ENCODE measurements around the gene ZFAND3. TPM values are rescaled to one million over a fixed set of nuclear protein-coding genes. Genes with fewer than 3 reads are reported as not detected.
"Not testable (repeated sequence)": the region's sequence is repeated elsewhere in the genome, so short reads cannot be mapped to it uniquely, and the experiment has no call there.

Gene ZFAND3
- polyA plus RNA-seq, 12 donors: 58.3 to 119 (median 95.8) TPM; not detected in 1

DNA sequence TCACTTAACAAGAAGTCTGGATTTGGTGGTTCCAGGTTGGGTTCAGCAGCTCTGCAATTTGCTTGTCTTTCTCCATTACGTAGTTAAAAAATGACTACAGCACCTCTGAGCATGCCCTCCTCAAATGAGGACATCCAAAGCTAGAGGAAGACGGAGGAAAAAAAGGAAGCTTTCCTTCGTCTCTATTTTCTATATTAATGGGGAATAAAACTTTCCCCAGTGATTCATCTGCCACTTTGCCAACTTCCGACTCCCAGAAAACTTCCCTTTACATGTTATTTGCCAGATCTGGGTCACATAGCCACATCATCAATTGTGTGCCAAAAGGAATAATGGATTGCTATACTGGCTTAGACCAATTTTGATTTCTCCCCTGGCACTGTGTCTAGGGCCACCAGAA is 69.5 kb downstream of the ZFAND3 start:
- DNase-seq: no peak

DNA sequence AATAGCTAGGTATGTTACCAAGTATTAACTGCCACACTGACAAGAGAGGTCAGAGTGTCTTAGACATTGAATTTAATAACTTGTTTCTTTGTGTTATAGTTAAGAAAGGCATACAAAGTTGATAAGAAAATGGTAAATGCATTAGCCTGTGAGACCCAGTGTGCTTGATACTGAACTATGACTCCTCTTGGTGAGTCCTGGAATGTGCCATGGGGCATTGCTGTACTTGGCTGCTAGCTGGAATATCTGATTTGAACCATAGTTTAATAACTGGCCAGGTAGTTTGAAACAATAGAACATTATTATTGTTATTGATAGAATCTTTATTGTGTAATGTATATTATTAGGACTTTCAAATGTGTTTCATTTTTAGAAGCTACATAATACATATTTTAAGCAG is 70.0 kb downstream of the ZFAND3 start:
- no peak for DNase-seq

DNA sequence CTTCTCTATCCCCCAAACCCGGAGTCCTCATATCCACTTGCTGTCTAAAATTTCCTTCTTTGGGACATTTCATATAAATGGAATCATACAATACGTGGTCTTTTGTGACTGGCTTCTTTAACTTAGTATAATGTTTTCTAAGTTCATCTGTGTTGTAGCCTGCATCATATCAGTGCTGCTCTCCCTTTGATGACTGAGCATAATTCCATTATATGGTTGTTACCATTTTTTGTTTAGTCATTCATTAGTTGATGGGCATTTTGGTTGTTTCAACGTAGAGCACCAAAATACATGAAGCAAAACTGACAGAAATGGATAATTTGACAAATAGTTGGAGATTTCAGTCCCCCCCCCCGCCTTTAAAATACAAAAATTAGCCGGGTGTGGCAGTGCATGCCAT is 71.5 kb downstream of the ZFAND3 start:
- DNase-seq: no peak

DNA sequence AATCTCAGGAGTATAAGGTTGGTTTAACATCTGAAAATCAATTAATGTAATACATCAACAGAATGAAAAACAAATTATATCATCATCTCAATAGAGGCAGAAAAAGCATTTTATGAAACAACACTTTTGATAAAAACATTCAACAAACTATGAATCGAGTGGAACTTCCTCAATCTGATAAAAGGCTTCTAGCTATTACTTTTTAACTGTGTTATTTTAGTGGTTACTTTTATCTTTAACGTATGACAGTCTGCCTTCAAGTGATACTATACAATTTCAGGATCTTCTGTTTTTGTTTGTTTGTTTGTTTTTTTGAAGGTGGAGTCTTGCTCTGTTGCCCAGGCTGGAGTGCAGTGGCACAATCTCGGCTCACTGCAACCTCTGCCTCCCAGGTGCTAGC is 73.7 kb downstream of the ZFAND3 start:
- no peak for DNase-seq

DNA sequence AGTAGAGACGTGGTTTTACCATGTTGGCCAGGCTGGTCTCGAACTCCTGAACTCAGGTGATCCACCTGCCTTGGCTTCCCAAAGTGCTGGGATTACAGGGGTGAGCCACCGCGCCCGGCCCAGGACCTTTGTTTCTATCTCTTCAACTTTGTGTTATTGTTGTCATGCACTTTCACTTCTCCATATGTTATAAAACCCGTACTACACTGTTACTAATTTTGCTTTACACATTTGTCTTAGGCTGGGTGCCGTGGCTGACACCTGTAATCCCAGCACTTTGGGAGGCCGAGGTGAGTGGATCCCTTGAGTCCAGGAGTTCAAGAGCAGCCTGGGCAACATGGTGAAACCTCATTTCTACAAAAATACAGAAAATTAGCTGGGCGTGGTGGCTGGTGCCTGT is 74.2 kb downstream of the ZFAND3 start:
- not testable (repeated sequence) for DNase-seq

DNA sequence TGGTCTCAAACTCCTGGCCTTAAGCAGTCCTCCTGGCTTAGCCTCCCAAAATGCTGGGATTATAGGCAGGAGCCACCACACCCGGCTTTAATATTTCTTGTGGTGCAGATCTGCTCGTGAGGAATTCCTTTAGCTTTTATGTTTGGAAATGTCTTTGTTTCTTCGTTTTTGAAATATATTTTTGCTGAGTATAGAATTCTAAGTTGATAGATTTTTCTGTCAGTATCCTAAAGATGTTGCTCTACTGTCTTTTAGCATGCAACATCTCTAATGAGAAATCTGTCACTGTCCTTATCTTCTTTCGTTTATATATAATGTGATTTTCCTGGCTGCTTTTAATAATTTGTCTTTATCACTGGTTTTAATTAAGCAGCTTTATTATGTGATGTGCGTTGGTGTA is 75.1 kb downstream of the ZFAND3 start:
- no peak for DNase-seq

DNA sequence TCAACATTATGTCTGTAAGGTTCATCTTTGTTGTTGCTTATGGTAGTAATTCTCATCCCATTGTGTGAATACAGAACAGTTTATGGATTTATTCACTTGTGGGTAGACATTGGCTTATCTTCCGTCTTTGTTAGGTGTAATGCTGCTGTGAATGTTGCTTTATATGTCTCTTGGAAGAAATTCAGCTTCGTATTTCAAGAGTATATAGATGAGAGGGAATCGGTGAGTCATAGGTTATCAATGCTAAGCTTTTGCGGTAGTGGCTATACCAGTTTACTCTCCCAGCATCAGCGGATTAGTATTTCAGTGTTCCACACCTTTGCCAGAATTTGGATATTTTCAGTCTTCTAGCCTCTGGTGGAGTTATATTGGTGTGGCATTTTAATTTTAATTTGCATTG is 77.8 kb downstream of the ZFAND3 start:
- DNase-seq: no peak

DNA sequence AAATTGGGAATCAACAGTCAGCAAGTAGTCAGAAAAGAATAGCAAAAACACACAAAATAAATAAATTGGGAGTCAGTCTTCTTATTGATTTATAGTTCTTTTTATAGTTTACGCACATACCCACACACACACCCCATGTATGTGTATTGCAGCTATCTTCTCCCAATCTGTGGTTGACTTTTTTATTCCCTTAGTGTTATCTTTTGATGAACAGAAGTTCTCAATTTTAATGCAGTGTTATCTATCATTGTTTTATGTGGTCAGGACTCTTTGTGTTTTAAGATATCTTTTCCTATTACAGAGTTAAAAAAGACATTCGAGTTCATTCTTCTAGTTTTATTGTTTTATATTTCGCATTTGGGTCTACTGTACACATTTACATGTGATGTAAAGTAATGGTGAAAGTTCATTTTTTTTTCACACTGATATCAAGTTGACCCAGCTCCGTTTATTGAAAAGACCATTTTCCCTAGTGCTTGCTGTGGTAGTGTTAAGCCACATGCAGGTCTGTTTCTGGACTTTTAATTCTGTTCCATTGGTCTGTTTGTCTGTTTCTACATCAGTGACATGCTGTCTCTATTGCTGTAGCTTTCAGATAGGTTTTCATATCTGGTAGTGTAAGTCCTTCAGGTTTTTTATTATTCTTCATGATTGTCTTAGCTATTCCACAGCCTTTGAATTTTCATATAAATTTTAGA is 78.4 kb downstream of the ZFAND3 start:
- DNase-seq: no peak

DNA sequence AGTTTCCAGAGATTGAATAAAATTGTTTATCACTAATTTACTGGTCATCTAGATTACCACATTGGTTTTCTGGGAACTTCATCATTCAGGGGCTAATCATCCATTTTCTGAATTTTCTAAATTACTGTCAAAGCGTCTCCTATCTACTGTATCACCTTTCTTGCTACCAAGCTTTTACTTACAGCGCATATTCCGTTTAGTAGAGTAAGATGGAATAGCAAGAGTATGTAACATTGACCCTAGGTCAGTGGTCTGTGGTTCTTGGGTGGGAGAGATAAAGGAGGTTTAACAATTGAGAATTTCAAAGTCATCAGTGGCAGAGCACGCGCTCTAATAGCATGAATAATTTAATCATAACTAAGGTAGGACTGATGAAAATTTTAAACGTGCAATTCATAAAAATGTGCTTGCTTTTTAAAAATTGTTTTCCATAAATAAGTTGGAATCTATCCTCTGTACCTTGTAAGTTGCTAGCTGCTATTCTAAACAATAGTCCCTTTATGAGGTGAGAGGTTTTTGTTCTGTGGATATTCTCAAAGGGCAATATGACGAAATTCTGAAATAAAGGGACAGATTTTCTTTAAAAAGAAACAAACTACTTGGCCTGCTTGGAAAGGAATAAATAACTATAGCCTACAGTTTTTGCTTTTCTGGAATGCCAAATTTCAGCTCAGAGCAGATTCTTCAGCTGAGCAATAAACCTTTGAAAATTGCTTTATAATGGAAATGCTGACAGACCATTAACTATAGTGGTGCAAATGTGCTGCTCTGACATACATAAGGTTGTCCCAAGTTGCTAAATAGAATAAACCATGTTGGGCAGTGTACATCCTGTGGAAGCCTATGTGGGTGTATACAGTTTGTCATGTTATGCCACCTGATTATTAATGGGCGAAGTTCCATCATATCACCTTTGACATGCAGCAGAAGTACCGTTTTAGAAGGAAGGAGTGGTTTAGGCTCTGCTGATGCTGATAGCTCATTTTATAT is 84.1 kb downstream of the ZFAND3 start:
- no peak for DNase-seq

DNA sequence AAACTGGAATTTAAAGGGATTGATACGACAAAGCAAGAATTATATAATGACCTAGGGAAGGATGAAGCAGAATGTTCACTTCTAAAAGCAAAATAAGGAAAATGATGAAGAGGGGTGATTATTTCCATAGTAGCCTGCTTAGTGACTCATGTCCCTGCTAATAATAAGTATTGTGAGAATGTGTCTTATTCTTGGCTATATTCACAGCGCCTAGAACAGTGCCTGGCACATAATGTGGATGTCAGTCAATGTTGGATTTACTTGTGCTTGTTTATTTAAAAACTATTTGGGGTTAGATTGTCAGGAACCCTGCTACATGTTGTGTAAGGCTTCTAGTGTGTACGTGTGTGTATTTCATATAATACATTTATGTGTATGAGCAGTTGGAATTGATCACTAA is 85.1 kb downstream of the ZFAND3 start:
- DNase-seq: no peak

DNA sequence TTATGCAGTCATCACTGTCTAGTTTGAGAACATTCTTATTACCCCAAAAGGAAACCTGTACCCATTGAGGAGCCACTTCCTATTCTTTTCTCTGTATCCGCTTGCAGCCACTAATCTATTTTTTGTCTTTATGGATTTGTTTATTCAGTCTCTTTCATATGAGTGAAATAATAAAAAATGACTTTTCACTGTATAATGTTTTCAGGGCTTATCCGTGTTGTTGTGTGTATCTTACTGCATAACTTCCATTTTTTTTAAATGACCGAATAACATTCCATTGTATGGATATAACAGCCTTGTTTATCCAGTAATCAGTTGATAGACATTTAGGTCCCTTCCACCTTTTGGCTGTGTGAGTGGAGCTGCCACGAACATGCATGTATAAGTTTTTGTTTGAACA is 86.6 kb downstream of the ZFAND3 start:
- no peak for DNase-seq

DNA sequence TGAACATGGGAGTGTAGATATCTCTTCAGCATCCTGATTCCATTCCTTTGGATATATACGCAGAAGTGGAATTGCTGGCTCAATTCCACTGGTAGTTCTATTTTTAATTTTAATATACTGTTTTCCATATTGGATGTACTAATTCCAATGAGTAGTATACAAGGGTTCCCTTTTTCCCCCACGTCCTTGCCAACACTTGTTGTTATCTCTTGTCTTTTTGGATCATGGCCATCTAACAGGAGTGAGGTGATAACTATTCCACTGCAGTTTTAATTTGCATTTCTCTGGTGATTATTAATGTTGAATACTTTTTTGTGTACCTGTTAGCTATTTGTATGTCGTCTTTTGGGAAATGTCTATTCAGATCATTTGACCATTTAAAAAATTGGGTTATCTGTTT is 91.5 kb downstream of the ZFAND3 start:
- DNase-seq: no peak

DNA sequence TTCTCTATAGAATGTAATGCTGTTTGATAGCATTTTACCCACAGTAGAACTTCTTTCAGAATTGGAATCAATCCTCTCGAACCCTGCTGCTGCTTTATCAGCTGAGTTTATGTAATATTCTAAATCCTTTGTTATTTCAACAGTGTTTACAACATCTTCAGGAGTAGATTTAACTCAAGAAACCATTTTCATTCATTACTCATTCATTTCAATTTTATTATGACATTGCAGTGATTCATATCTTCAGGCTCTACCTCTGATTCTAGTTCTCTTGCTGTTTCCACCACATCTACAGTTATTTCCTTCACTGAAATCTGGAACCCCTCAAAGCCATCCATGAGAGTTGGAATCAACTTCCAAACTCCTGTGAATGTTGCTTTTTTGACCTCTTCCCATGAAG is 93.7 kb downstream of the ZFAND3 start:
- DNase-seq: no peak

DNA sequence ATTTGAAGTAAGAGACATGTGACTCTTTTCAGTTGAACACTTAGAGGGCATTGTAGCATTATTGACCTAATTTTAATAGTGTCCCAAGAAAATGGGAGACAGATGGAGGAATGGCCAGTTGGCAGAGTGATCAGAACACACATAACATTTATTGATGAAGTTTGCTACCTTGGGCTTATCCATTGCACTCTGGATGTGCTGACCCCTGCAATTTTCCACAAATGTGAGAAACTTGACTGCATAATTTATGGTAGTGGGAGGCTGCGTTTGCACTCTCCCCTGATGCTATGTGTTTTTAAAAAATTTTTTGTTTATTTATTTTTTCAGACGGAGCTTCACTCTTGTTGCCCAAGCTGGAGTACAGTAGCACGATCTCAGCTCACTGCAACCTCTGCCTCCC is 95.9 kb downstream of the ZFAND3 start:
- no peak for DNase-seq

DNA sequence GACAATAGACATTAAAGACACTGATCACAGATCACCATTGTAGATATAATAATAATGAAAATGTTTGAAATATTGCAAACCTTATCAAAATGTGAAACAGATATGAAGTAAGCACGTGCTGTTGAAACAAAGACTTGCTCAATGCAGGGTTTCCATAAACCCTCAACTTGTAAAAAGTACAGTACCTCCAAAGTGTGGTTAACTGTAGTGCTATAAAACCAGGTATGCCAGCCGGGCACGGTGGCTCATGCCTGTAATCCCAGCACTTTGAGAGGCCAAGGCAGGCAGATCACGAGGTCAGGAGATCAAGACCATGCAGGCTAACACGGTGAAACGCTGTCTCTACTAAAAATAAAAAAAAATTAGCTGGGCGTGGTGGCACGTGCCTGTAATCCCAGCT is 96.6 kb downstream of the ZFAND3 start:
- no peak for DNase-seq

DNA sequence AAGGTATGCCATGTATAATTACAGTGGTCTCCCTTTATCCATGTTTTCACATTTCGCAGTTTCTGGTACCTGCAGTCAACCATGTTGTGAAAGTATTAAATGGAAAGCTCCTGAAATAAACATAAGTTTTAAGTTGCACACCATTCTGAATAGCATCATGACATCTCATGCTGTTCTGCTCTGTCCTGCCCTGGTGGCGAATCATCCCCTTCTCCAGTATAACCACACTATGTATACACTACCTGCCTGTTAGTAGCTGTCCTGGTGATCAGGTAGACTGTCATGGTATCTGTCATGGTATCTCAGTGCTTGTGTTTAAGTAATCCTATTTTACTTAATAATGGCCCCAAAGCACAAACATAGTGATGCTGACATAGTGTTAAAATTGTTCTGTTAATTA is 97.1 kb downstream of the ZFAND3 start:
- no peak for DNase-seq

DNA sequence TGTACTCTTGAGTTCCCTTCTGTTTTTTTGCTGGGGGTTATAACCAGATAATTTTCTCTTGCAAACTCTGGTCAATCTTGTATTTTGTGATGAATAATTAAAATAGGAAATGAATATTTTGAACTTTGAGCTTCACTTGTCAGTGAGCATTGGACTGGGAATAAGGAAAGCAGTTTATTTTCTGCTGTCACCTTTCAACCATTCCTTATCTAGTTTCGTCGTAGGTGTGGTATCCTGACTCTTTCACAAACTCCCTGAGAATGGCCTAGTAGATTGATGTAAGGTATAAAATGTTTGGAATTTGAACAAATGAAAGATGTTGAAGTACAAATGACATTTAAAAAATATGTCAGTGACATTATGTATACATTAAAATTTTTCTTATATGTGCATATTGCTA is 98.0 kb downstream of the ZFAND3 start:
- no peak for DNase-seq

DNA sequence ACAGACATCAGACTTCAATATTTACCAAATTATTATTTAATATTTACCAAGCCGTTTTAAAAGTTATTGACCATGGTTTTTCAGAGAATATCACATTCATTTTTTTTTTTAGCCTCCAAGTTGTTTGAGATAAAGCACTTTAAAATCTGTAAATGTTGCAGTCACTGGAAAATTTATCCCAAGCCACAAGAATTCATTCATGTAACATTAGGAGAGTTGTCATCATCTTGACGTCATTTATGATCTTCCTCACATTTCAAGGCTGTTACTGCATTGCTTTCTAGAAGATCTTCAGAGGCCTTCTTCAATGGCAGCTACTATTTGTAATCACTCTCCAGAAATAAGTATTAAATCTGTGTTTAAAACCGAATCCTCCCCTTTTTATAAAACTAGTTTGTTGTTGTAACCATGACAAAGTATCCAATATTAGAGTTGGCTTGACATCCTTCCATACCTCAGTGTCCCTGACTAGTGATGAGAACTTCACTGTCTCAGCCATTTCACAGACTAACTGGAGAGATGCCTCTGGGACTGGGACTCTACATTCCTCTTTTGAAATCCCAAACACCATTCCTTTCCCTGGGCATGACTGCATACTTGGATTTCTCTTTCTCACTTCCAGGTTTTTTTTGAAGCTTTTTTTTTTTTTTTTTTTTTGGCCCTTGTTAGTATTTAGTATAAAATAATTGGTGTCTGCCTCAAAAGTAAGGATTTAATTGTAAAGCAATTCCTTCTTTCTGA is 100.1 kb downstream of the ZFAND3 start:
- DNase-seq: no peak

DNA sequence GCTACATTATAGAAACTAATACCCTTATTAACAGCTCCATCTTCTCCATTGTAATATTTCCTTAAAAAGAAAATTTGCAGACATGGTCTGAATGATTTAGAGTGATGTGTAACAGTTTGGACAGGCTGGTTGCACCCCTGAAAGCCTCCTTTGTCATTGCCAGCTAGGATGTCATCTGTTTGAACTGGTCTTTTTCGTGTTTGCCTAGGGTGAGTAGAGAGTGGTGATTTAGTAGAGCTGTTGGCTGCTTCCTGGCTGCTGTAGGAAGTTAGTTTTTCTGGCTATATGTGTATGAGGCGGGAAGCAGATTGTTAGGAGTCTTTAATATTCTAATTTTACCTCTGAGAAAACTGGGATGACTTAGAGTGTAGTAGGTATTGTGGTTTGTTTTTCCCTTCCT is 101.1 kb downstream of the ZFAND3 start:
- DNase-seq: no peak

DNA sequence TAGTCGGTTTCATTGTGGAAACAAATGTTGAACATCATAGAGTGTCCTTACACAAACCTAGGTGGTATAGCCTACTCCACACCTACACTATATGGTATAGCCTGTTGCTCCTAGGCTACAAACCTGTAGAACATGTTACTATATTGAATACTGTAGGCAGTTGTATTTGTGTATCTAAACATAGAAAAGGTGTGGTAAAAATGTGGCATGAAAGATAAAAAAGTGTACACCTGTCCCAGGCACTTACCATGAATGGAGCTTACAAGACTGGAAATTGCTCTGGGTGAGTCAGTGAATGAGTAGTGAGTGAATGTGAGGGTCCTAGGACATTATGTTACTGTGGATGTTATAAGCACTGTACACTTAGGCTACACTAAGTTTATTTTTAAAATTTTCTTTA is 103.0 kb downstream of the ZFAND3 start:
- DNase-seq: no peak

DNA sequence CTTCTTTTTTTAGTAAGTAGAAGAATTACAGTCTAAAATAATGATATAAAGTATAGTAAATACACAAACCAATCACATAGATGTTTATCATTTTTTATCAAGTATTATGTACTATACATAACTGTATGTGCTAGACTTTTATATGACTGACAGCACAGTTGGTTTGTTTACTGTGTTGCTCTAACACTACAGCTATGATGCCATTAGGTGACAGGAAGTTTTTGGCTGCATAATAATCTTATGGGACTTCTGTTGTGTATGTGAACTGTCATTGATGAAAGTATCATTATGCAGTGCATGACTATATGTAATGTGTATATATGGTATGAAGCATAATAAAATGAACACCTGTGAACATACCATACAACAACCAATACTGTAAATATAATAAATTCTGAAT is 104.0 kb downstream of the ZFAND3 start:
- DNase-seq: no peak

DNA sequence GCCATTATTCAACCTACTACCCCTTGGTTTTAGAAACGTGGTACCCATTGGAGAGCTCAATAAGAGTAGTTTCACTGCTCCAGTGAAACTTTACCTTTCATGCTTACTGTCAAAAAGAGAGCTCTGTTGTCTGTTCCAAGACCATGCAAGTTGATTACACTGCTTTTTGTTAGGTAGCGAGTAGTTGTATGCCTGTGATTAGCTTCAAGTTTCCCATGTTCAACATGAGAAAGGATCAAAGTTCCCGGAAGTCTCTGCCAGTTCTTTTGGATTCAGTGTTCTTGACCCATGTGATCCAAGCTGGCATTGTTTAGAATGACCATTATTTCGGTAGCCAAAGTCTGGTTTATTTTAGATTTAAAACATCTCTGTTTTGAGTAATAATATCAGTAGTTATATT is 107.1 kb downstream of the ZFAND3 start:
- no peak for DNase-seq

DNA sequence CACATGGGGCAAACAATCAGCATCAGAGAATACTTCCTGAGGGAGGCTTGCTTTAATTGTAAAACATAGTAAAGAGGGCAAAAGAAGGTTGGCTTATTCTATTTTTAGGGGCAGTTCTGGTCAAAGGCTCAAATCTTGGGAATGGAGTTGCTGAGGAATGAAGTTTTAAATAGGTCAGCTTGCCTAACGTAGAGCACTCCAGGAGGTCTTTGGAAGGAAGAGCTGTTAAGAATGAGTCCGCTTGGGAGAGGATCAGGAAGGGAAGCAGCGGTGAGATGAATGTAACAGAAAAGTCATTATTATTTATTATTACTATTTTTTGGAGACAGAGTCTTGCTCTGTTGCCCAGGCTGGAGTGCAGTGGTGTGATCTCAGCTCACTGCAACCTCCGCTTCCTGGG is 108.7 kb downstream of the ZFAND3 start:
- DNase-seq: no peak

Data from muscle of arm (tissue), 12 donors.